Measurements from ENCODE around the gene RAB6B. TPM values are rescaled to one million over a fixed set of nuclear protein-coding genes. Genes with fewer than 3 reads are reported as not detected.

RAB6B gene
- polyA plus RNA-seq, 1 experiment, result 3.0 TPM

GRCh38 chr3:133864616-133865015 is 31.1 kb downstream of the RAB6B start:
- CTCF ChIA-PET, result interaction anchor here (1.5 to 2.3 kb wide), 4 partner anchors 9 to 20 kb away, joined by 3 to 7 read pairs (median 4); no protein-coding TSS in a partner anchor
- DNase-seq (ENCODE audit: low read depth), result no peak
- H3K4me3 ChIP-seq (ENCODE audit: low read depth, low read length), result no peak overlapping the region
- POLR2A ChIA-PET, result no interaction called here
- peaks cover 12% of the 10 kb centered on the region for H3K27me3 ChIP-seq (ENCODE audit: control insufficient read depth, insufficient read depth, low read length)
- no peaks in the 10 kb centered on the region for H3K36me3 ChIP-seq (ENCODE audit: control insufficient read depth, insufficient read depth, low read length)
- no peak for TF ChIP-seq CTCF (IDR thresholded peaks at IDR 0.05; ENCODE audit: insufficient read depth, low read depth, low read length)

- peaks cover 12% of the 10 kb centered on the region for H3K27me3 ChIP-seq (ENCODE audit: control insufficient read depth, insufficient read depth, low read length)
- DNase-seq (ENCODE audit: low read depth), result no peak
- ChIA-PET CTCF (interaction anchor here (1.5 to 2.3 kb wide), 3 partner anchors 9 to 15 kb away, joined by 3 to 7 read pairs (median 5); no protein-coding TSS in a partner anchor), POLR2A (no interaction called here)
- TF ChIP-seq CTCF (IDR thresholded peaks at IDR 0.05; ENCODE audit: insufficient read depth, low read depth, low read length), result no peak
- no peaks in the 10 kb centered on the region for H3K36me3 ChIP-seq (ENCODE audit: control insufficient read depth, insufficient read depth, low read length)
- no peak overlapping the region for H3K4me3 ChIP-seq (ENCODE audit: low read depth, low read length)
These were observed 31.8 kb downstream of the RAB6B start for GRCh38 chr3:133863911-133864310.

GRCh38 chr3:133862161-133862560 is 33.5 kb downstream of the RAB6B start:
- Histone ChIP-seq H3K4me3 (ENCODE audit: low read depth, low read length) (no peak overlapping the region), H3K36me3 (ENCODE audit: control insufficient read depth, insufficient read depth, low read length) (no peaks in the 10 kb centered on the region), H3K27me3 (ENCODE audit: control insufficient read depth, insufficient read depth, low read length) (peaks cover 4% of the 10 kb centered on the region)
- CTCF ChIA-PET, result no interaction called here
- TF ChIP-seq CTCF (IDR thresholded peaks at IDR 0.05; ENCODE audit: insufficient read depth, low read depth, low read length), result no peak
- no peak for DNase-seq (ENCODE audit: low read depth)
- POLR2A ChIA-PET, result no interaction called here

- no peaks in the 10 kb centered on the region for H3K36me3 ChIP-seq (ENCODE audit: control insufficient read depth, insufficient read depth, low read length)
- H3K27me3 ChIP-seq (ENCODE audit: control insufficient read depth, insufficient read depth, low read length), result no peaks in the 10 kb centered on the region; the same call in 1 of the 2 replicates
- no peak for TF ChIP-seq CTCF (IDR thresholded peaks at IDR 0.05; ENCODE audit: insufficient read depth, low read depth, low read length)
- ChIA-PET CTCF (no interaction called here), POLR2A (no interaction called here)
- H3K4me3 ChIP-seq (ENCODE audit: low read depth, low read length), result no peak overlapping the region
- DNase-seq (ENCODE audit: low read depth), result no peak
These were observed 35.2 kb downstream of the RAB6B start for GRCh38 chr3:133860519-133860918.

- Histone ChIP-seq H3K27me3 (ENCODE audit: control insufficient read depth, insufficient read depth, low read length) (no peaks in the 10 kb centered on the region), H3K4me3 (ENCODE audit: low read depth, low read length) (no peak overlapping the region), H3K36me3 (ENCODE audit: control insufficient read depth, insufficient read depth, low read length) (no peaks in the 10 kb centered on the region)
- ChIA-PET POLR2A (no interaction called here), CTCF (no interaction called here)
- no peak for DNase-seq (ENCODE audit: low read depth)
- TF ChIP-seq CTCF (IDR thresholded peaks at IDR 0.05; ENCODE audit: insufficient read depth, low read depth, low read length), result no peak
These were observed 36.1 kb downstream of the RAB6B start for GRCh38 chr3:133859381-133860234.
